ENCODE measurements around the gene MACROD2.
"Not testable (repeated sequence)": the region's sequence is repeated elsewhere in the genome, so short reads cannot be mapped to it uniquely, and the experiment has no call there.

The MACROD2 gene

GRCh38 chr20:14981486-14981885 is 986.2 kb downstream of the MACROD2 start:
- DNase-seq = not testable (repeated sequence)

- not testable (repeated sequence) for DNase-seq
These were observed 987.0 kb downstream of the MACROD2 start for GRCh38 chr20:14982324-14982723.

- no peak for DNase-seq
These were observed 989.0 kb downstream of the MACROD2 start for GRCh38 chr20:14984305-14984704.

GRCh38 chr20:14984768-14985622 is 989.7 kb downstream of the MACROD2 start:
- no peak for DNase-seq

GRCh38 chr20:14986026-14986655 is 990.8 kb downstream of the MACROD2 start:
- no peak for DNase-seq

- no peak for DNase-seq
These were observed 991.3 kb downstream of the MACROD2 start for GRCh38 chr20:14986656-14987055.

- no peak for DNase-seq
These were observed 994.4 kb downstream of the MACROD2 start for GRCh38 chr20:14989535-14990290.

- DNase-seq = no peak
These were observed 995.7 kb downstream of the MACROD2 start for GRCh38 chr20:14991023-14991422.

GRCh38 chr20:14992153-14992552 is 996.8 kb downstream of the MACROD2 start:
- DNase-seq = no peak

GRCh38 chr20:14992961-14993360 is 997.6 kb downstream of the MACROD2 start:
- no peak for DNase-seq

- DNase-seq = no peak
These were observed 1001.8 kb downstream of the MACROD2 start for GRCh38 chr20:14996883-14997672.

GRCh38 chr20:14997791-14998190 is 1002.5 kb downstream of the MACROD2 start:
- DNase-seq = no peak

- DNase-seq = no peak
These were observed 1010.1 kb downstream of the MACROD2 start for GRCh38 chr20:15005300-15005986.

- DNase-seq = no peak
These were observed 1016.3 kb downstream of the MACROD2 start for GRCh38 chr20:15011631-15012030.

GRCh38 chr20:15012566-15012965 is 1017.2 kb downstream of the MACROD2 start:
- no peak for DNase-seq

- not testable (repeated sequence) for DNase-seq
These were observed 1021.6 kb downstream of the MACROD2 start for GRCh38 chr20:15016875-15017274.

- no peak for DNase-seq
These were observed 1023.6 kb downstream of the MACROD2 start for GRCh38 chr20:15018966-15019365.

GRCh38 chr20:15020845-15021244 is 1025.5 kb downstream of the MACROD2 start:
- DNase-seq = no peak

- no peak for DNase-seq
These were observed 1027.6 kb downstream of the MACROD2 start for GRCh38 chr20:15022921-15023320.

- no peak for DNase-seq
These were observed 1031.4 kb downstream of the MACROD2 start for GRCh38 chr20:15026759-15027158.

- no peak for DNase-seq
These were observed 1035.5 kb downstream of the MACROD2 start for GRCh38 chr20:15030826-15031225.
